ENCODE data around the gene PLXNA4.

The PLXNA4 gene

GRCh38 chr7:132091706-132092105 lies 484.6 kb downstream of the PLXNA4 start:
- in situ Hi-C loops (cut with MboI; ENCODE audit: low sequenced_read_pairs, unreplicated experiment): no loop called here
- DNase-seq (ENCODE audit: low spot score): no peak
- no peak for TF ChIP-seq CTCF (IDR thresholded peaks at IDR 0.05; ENCODE audit: borderline replicate concordance, control extremely low read depth, extremely low read depth, insufficient read depth, missing control alignments)

- TF ChIP-seq CTCF (IDR thresholded peaks at IDR 0.05; ENCODE audit: borderline replicate concordance, control extremely low read depth, extremely low read depth, insufficient read depth, missing control alignments): no peak
- in situ Hi-C loops (cut with MboI; ENCODE audit: low sequenced_read_pairs, unreplicated experiment): no loop called here
- no peak for DNase-seq (ENCODE audit: low spot score)
Measured at GRCh38 chr7:132090444-132090843, 485.8 kb downstream of the PLXNA4 start.

- no peak for TF ChIP-seq CTCF (IDR thresholded peaks at IDR 0.05; ENCODE audit: borderline replicate concordance, control extremely low read depth, extremely low read depth, insufficient read depth, missing control alignments)
- no peak for DNase-seq (ENCODE audit: low spot score)
- in situ Hi-C loops (cut with MboI; ENCODE audit: low sequenced_read_pairs, unreplicated experiment): no loop called here
Measured at GRCh38 chr7:132089356-132089755, 486.9 kb downstream of the PLXNA4 start.

- in situ Hi-C loops (cut with MboI; ENCODE audit: low sequenced_read_pairs, unreplicated experiment): no loop called here
- TF ChIP-seq CTCF (IDR thresholded peaks at IDR 0.05; ENCODE audit: borderline replicate concordance, control extremely low read depth, extremely low read depth, insufficient read depth, missing control alignments): no peak
Measured at GRCh38 chr7:132087421-132087820, 488.8 kb downstream of the PLXNA4 start.

GRCh38 chr7:132084776-132085388 lies 491.4 kb downstream of the PLXNA4 start:
- in situ Hi-C loops (cut with MboI; ENCODE audit: low sequenced_read_pairs, unreplicated experiment): no loop called here
- TF ChIP-seq CTCF (IDR thresholded peaks at IDR 0.05; ENCODE audit: borderline replicate concordance, control extremely low read depth, extremely low read depth, insufficient read depth, missing control alignments): no peak
- DNase-seq (ENCODE audit: low spot score): no peak

More at GRCh38 chr7:132087421-132087820, 488.8 kb downstream of the PLXNA4 start:
- no peak for DNase-seq (ENCODE audit: low spot score)

- TF ChIP-seq CTCF (IDR thresholded peaks at IDR 0.05; ENCODE audit: borderline replicate concordance, control extremely low read depth, extremely low read depth, insufficient read depth, missing control alignments): no peak
- in situ Hi-C loops (cut with MboI; ENCODE audit: low sequenced_read_pairs, unreplicated experiment): no loop called here
- no peak for DNase-seq (ENCODE audit: low spot score)
Measured at GRCh38 chr7:132083537-132084123, 492.6 kb downstream of the PLXNA4 start.

Data from GM13976 (cell line).